HFFc6 (cell line): ENCODE results near the gene DES. TPM values are rescaled to one million over a fixed set of nuclear protein-coding genes. Genes with fewer than 3 reads are reported as not detected.

Source experiments
- DNase-seq: peaks from one replicate; pipeline ENCODE4 v3.0.0-alpha.2; 2018
- H3K27ac Mint-ChIP-seq: 2 replicates; pipeline ENCODE4 v1.8.0; 2020; ENCODE audit warnings: mild to moderate bottlenecking, mixed read lengths
- H3K27me3 Mint-ChIP-seq: 2 replicates; pipeline ENCODE4 v1.8.0; 2021; ENCODE audit warnings: mild to moderate bottlenecking, moderate library complexity, mixed read lengths; ENCODE audit not compliant: insufficient read depth
- H3K36me3 Mint-ChIP-seq: 2 replicates; pipeline ENCODE4 v1.8.0; 2021; ENCODE audit warnings: low read depth, mixed read lengths
- H3K4me1 Mint-ChIP-seq: 2 replicates; pipeline ENCODE4 v1.8.0; 2020; ENCODE audit warnings: low read depth, mixed read lengths
- H3K4me3 Mint-ChIP-seq: 2 replicates; pipeline ENCODE4 v1.8.0; 2020; ENCODE audit warnings: mild to moderate bottlenecking, moderate library complexity, mixed read lengths
- H3K9me3 Mint-ChIP-seq: 2 replicates; pipeline ENCODE4 v1.8.0; 2020; ENCODE audit warnings: mild to moderate bottlenecking, mixed read lengths
- total RNA-seq, 6 experiments: library from RNA; stranded (reverse); fragmentation: NEBNext Ultra II Directional; extraction: Animal tissue kit (Norgen Biotek cat#: 25700); gene quantifications; 2 replicates in 1 of 6; 3 replicates in 5 of 6; pipeline ENCODE4 v1.2.3, GENCODE V29; 2021
- TF ChIP-seq, protein P1 (sequence below): fragments of 200-600 bp; sonication (generic); IDR thresholded peaks from 2 replicates; pipeline ENCODE4 v1.5.0; 2021; ENCODE audit warnings: antibody characterized with exemption, mild to moderate bottlenecking

The DES gene
- total RNA-seq, 6 experiments from 2014 or later, result 0.12 to 0.37 (median 0.19) TPM; not detected in 1

DNA sequence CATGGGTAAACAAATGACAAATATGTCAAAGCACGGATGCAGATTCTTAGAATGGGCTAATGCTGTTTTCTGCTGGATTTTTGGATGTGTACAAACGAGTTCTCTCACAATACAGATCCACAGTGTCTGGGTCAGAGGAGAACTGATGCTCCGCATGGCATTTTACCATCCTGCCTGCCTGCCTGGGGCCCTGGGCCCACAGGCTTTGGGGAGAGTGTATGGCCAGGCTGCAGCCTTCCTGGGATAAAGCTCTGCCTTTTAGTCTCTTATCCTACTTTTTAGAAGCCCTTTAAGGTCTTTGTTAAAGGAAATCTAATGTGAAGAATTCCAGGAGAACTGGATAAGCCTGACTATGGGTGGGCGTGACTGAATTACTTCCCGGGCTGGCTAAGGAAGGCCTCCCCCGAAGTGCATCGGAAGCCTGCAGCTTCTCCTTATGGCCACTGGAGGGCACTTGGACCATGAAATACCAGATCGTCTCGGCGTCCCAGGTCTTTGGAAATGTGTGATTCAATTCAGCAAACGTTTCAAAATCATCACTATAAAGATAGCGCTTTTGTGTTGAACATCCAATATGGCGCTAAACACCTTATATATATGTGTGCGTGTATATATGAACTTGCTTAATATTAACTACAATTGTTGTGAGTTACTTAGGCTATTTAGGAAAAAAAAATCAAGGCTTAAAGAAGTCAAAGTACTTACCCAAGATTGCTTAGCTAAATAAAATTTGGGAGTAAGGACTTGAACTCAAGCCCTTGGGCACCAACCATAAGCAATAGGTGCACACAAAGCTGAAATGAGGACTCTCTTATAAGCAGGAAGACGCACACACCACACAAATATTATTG, 15.3 kb upstream of the DES start:
- H3K36me3 Mint-ChIP-seq, result peaks cover 5% of the 10 kb centered on the region; the same call in 1 of the 2 replicates
- TF ChIP-seq, protein P1, sequence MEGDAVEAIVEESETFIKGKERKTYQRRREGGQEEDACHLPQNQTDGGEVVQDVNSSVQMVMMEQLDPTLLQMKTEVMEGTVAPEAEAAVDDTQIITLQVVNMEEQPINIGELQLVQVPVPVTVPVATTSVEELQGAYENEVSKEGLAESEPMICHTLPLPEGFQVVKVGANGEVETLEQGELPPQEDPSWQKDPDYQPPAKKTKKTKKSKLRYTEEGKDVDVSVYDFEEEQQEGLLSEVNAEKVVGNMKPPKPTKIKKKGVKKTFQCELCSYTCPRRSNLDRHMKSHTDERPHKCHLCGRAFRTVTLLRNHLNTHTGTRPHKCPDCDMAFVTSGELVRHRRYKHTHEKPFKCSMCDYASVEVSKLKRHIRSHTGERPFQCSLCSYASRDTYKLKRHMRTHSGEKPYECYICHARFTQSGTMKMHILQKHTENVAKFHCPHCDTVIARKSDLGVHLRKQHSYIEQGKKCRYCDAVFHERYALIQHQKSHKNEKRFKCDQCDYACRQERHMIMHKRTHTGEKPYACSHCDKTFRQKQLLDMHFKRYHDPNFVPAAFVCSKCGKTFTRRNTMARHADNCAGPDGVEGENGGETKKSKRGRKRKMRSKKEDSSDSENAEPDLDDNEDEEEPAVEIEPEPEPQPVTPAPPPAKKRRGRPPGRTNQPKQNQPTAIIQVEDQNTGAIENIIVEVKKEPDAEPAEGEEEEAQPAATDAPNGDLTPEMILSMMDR, result peak; percentile 94
- H3K4me1 Mint-ChIP-seq, result peaks cover 83% of the 10 kb centered on the region
- no peak overlapping the region for H3K4me3 Mint-ChIP-seq
- peak; percentile 78 for DNase-seq
- no peaks in the 10 kb centered on the region for H3K9me3 Mint-ChIP-seq
- no peak overlapping the region for H3K27ac Mint-ChIP-seq
- no peaks in the 10 kb centered on the region; the same call in 1 of the 2 replicates for H3K27me3 Mint-ChIP-seq

DNA sequence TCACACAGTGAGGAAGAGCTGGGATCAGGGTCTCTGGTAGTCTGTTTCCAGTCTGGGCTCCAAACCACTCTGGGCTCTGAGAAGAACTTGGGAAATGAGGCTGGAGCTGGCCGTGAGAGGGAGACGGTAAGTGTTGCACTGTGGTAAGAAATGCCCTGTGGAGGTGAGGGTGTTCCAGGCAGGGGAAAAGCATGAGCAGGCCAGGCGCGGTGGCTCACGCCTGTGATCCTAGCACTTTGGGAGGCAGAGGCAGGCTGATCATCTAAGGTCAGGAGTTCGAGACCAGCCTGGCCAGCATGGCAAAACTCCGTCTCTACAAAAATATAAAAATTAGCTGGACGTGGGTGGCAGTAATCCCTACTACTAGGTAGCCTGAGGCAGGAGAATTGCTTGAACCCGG, 14.3 kb upstream of the DES start:
- Mint-ChIP-seq H3K4me1 (peaks cover 84% of the 10 kb centered on the region), H3K9me3 (no peaks in the 10 kb centered on the region), H3K36me3 (peaks cover 5% of the 10 kb centered on the region; the same call in 1 of the 2 replicates), H3K27me3 (no peaks in the 10 kb centered on the region; the same call in 1 of the 2 replicates), H3K27ac (peak overlapping the region; percentile 49; the same call in 1 of the 2 replicates), H3K4me3 (no peak overlapping the region)
- DNase-seq, result no peak
- TF ChIP-seq, protein P1, result no peak

DNA sequence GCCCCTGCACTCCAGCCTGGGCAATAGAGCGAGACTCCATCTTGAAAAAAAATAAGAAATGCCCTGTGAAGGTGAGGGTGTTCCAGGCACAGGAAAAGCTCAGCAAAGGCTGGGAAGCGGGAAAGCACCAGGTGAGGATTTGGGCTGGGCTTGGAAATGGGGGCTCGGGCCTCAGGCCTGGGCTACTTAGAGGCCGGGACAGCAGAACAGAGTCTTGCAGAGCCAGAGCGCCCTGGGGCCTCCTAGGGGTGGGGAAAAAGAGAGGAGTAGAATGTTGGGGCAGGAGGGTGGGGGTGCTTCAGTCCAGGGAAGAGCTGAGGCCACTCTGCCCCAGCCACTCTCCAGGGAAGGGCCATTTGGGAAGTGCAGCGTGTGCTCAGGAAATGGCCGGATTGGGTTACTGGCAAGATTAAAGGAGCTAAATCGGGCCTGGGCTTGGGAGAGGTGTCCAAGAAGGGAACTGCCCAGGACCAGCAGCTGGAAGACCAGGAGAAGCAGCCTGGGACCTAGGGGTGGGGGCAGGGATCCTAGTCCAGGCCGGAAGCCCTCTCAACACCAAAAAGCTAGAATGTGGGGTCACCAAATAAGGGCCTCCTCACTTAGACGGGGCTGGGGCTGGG, 13.8 kb upstream of the DES start:
- peaks cover 5% of the 10 kb centered on the region; the same call in 1 of the 2 replicates for H3K36me3 Mint-ChIP-seq
- no peaks in the 10 kb centered on the region for H3K9me3 Mint-ChIP-seq
- H3K27ac Mint-ChIP-seq, result peak overlapping the region; percentile 49
- peaks cover 80% of the 10 kb centered on the region for H3K4me1 Mint-ChIP-seq
- no peak overlapping the region for H3K4me3 Mint-ChIP-seq
- DNase-seq, result no peak
- H3K27me3 Mint-ChIP-seq, result no peaks in the 10 kb centered on the region; the same call in 1 of the 2 replicates
- TF ChIP-seq, protein P1, result no peak

DNA sequence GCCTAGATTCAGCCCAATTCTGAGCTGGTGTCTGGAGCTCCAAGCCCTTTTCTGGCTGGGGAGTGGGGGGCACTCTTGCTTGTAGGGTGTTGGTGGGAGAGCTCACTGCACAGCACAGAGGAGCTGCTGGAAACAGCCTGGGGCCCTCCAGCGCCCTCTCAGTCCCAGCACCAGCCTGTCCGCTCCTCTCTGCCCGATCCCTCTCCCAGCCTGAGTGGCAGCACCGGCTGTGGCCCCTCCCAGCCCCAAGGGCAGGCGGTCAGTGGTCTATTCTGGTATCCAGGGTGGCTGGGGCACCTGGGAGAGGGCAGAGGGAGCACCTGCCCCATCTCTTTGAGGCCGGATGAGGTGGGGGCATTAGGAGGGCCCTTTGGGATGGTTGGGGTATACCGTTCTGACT, 13.2 kb upstream of the DES start:
- Mint-ChIP-seq H3K27me3 (no peaks in the 10 kb centered on the region; the same call in 1 of the 2 replicates), H3K9me3 (no peaks in the 10 kb centered on the region), H3K4me1 (peaks cover 82% of the 10 kb centered on the region), H3K27ac (peak overlapping the region; percentile 57), H3K36me3 (peaks cover 5% of the 10 kb centered on the region; the same call in 1 of the 2 replicates), H3K4me3 (no peak overlapping the region)
- no peak for DNase-seq
- TF ChIP-seq, protein P1, result no peak

DNA sequence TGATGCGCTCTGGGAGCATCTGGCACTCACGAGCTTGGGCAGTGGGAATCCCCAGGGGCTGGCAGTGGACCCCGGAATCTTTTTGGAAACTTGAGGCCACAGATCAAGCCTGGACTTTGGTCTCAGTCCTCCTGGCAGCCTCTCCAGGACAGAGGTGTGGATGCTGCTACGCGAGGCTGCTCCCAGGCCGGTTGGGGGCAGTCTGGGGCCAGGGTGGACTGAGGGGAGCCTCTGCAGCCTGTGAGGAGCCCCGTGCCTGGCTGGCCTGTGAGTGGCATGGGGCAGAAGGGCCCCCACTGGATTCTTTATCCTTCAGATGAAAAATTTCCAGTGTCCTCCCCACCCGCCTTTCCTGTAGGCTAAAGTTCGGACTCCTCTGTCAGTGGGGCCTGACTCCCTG, 12.7 kb upstream of the DES start:
- peaks cover 5% of the 10 kb centered on the region; the same call in 1 of the 2 replicates for H3K36me3 Mint-ChIP-seq
- H3K9me3 Mint-ChIP-seq, result no peaks in the 10 kb centered on the region
- H3K27me3 Mint-ChIP-seq, result no peaks in the 10 kb centered on the region; the same call in 1 of the 2 replicates
- no peak overlapping the region for H3K4me3 Mint-ChIP-seq
- no peak for DNase-seq
- TF ChIP-seq, protein P1, result no peak
- H3K4me1 Mint-ChIP-seq, result peaks cover 77% of the 10 kb centered on the region
- peak overlapping the region; percentile 90 for H3K27ac Mint-ChIP-seq
